GM18511 (cell line): Measurements from ENCODE around the gene PAPOLA.

Source experiments
- ATAC-seq: cut with Tn5 transposase; IDR thresholded peaks from one replicate; pipeline ENCODE4 v1.9.1; 2021; ENCODE audit warnings: mild to moderate bottlenecking, moderate library complexity; ENCODE audit not compliant: unreplicated experiment

Gene PAPOLA

GRCh38 chr14:96584907-96585671 is 82.9 kb downstream of the PAPOLA start:
- no peak for ATAC-seq

GRCh38 chr14:96585672-96586013 is 83.5 kb downstream of the PAPOLA start:
- no peak for ATAC-seq

- ATAC-seq = no peak
Observed at GRCh38 chr14:96586056-96586455, 83.9 kb downstream of the PAPOLA start.

GRCh38 chr14:96586921-96587822 is 85.0 kb downstream of the PAPOLA start:
- no peak for ATAC-seq

GRCh38 chr14:96587823-96588385 is 85.7 kb downstream of the PAPOLA start:
- no peak for ATAC-seq

- no peak for ATAC-seq
Observed at GRCh38 chr14:96588410-96589257, 86.5 kb downstream of the PAPOLA start.

GRCh38 chr14:96589577-96589976 is 87.4 kb downstream of the PAPOLA start:
- no peak for ATAC-seq

- no peak for ATAC-seq
Observed at GRCh38 chr14:96590190-96590864, 88.1 kb downstream of the PAPOLA start.

GRCh38 chr14:96592591-96593386 is 90.6 kb downstream of the PAPOLA start:
- ATAC-seq = peak; percentile 91

- no peak for ATAC-seq
Observed at GRCh38 chr14:96594961-96595360, 92.8 kb downstream of the PAPOLA start.

GRCh38 chr14:96597680-96598079 is 95.5 kb downstream of the PAPOLA start:
- no peak for ATAC-seq

GRCh38 chr14:96598332-96598928 is 96.2 kb downstream of the PAPOLA start:
- no peak for ATAC-seq

- ATAC-seq = no peak
Observed at GRCh38 chr14:96599076-96599475, 96.9 kb downstream of the PAPOLA start.

GRCh38 chr14:96602186-96602585 is 100.0 kb downstream of the PAPOLA start:
- ATAC-seq = no peak

- ATAC-seq = peak; percentile 53
Observed at GRCh38 chr14:96603350-96604255, 101.4 kb downstream of the PAPOLA start.

GRCh38 chr14:96614481-96614881 is 112.3 kb downstream of the PAPOLA start:
- ATAC-seq = no peak

- ATAC-seq = no peak
Observed at GRCh38 chr14:96616161-96616721, 114.1 kb downstream of the PAPOLA start.
